Left forelimb (tissue), 1 donor: ENCODE measurements around the gene BYSL.

Experiments used
- DNase-seq: peaks from one replicate; pipeline ENCODE4 v3.0.0-alpha.2; 2018; ENCODE audit warnings: low spot score

The BYSL gene

GRCh38 chr6:41920921-41921711, at the start of gene BYSL, which contains the start of gene MED20:
TSS of gene BYSL (plus strand) at chr6:41921499. CDS start at chr6:41921563, 64 bp downstream.
TSS of gene MED20 (minus strand) at chr6:41921139. CDS start at chr6:41921018, 121 bp downstream.
- DNase-seq: peak; percentile 97

GRCh38 chr6:41871691-41872090, 49.6 kb upstream of the BYSL start:
- DNase-seq: no peak

- no peak for DNase-seq
Observed at GRCh38 chr6:41872147-41872546, 49.2 kb upstream of the BYSL start.

- no peak for DNase-seq
Observed at GRCh38 chr6:41874741-41875140, 46.6 kb upstream of the BYSL start.

GRCh38 chr6:41877051-41877680, 44.1 kb upstream of the BYSL start:
- no peak for DNase-seq

GRCh38 chr6:41878246-41878645, 43.1 kb upstream of the BYSL start:
- DNase-seq: no peak

- DNase-seq: no peak
Observed at GRCh38 chr6:41878961-41879405, 42.3 kb upstream of the BYSL start.

- DNase-seq: no peak
Observed at GRCh38 chr6:41881506-41881905, 39.8 kb upstream of the BYSL start.

- no peak for DNase-seq
Observed at GRCh38 chr6:41884957-41885356, 36.3 kb upstream of the BYSL start.

- no peak for DNase-seq
Observed at GRCh38 chr6:41885930-41886329, 35.4 kb upstream of the BYSL start.

- DNase-seq: no peak
Observed at GRCh38 chr6:41887331-41887751, 34.0 kb upstream of the BYSL start.

- no peak for DNase-seq
Observed at GRCh38 chr6:41892921-41893564, 28.3 kb upstream of the BYSL start.

GRCh38 chr6:41894366-41895299, 26.7 kb upstream of the BYSL start:
- no peak for DNase-seq

- peak; percentile 95 for DNase-seq
Observed at GRCh38 chr6:41895300-41896233, 25.7 kb upstream of the BYSL start, which contains the start of gene USP49. TSS of gene USP49 (minus strand) at chr6:41895375. CDS start at chr6:41806983, 88,392 bp downstream.

GRCh38 chr6:41896281-41896680, 25.0 kb upstream of the BYSL start:
- DNase-seq: no peak

GRCh38 chr6:41900861-41901260, 20.4 kb upstream of the BYSL start:
- no peak for DNase-seq

- DNase-seq: no peak
Observed at GRCh38 chr6:41901882-41902519, 19.3 kb upstream of the BYSL start.

GRCh38 chr6:41909727-41910126, 11.6 kb upstream of the BYSL start:
- no peak for DNase-seq

GRCh38 chr6:41914343-41914742, 7.0 kb upstream of the BYSL start:
- DNase-seq: no peak
